OCI-LY7 (cell line): Measurements from ENCODE around the gene CEP78. TPM values are rescaled to one million over a fixed set of nuclear protein-coding genes. Genes with fewer than 3 reads are reported as not detected.

Source experiments
- BruUV-seq: library from RNA; stranded (reverse); fragments of 400-500 nt; replicated peaks from 2 replicates; lab custom pipeline; 2021; lab: Mats Ljungman, UMichigan
- CTCF ChIA-PET: fragments of 300-600 bp; sonication (Branson Sonifier 250); formaldehyde crosslinking; loops from one replicate; lab custom pipeline; 2022; ENCODE audit warnings: antibody characterized with exemption; ENCODE audit not compliant: unreplicated experiment; lab: Charles Lee
- POLR2A ChIA-PET: fragments of 300-600 bp; sonication (Branson Sonifier 250); formaldehyde crosslinking; loops from one replicate; lab custom pipeline; 2022; ENCODE audit warnings: antibody characterized with exemption; lab: Charles Lee
- DNase-seq: peaks from one replicate; pipeline ENCODE4 v3.0.0-alpha.2; 2015; ENCODE audit warnings: low spot score
- H2AFZ ChIP-seq: fragments of 200-600 bp; sonication (generic), shearing (Covaris generic); 2 replicates; pipeline ENCODE4 v1.6.1; 2014; ENCODE audit warnings: mild to moderate bottlenecking, antibody characterized with exemption, low read length, moderate library complexity
- H3K27ac ChIP-seq: fragments of 200-600 bp; sonication (generic); 2 replicates; pipeline ENCODE4 v1.5.1; 2014; ENCODE audit warnings: mixed run types, low read depth, mild to moderate bottlenecking, moderate library complexity, low read length, inconsistent platforms; ENCODE audit not compliant: poor library complexity, severe bottlenecking
- H3K36me3 ChIP-seq: fragments of 200-600 bp; sonication (generic); 2 replicates; pipeline ENCODE4 v1.6.1; 2014; ENCODE audit warnings: mild to moderate bottlenecking, antibody characterized with exemption, low read length, moderate library complexity, mixed read lengths; ENCODE audit not compliant: insufficient read depth
- H3K4me1 ChIP-seq: fragments of 200-600 bp; sonication (generic); 2 replicates; pipeline ENCODE4 v1.5.1; 2014; ENCODE audit warnings: mild to moderate bottlenecking, low read length; ENCODE audit not compliant: insufficient read depth, poor library complexity, severe bottlenecking
- H3K4me2 ChIP-seq: fragments of 200-600 bp; sonication (generic); 2 replicates; pipeline ENCODE4 v1.6.1; 2014; ENCODE audit warnings: mild to moderate bottlenecking, low read length
- H3K4me3 ChIP-seq: fragments of 200-600 bp; sonication (generic); 2 replicates; pipeline ENCODE4 v1.5.1; 2014; ENCODE audit warnings: mild to moderate bottlenecking, low read depth, low read length; ENCODE audit not compliant: poor library complexity, severe bottlenecking
- H3K79me2 ChIP-seq: fragments of 200-600 bp; sonication (generic); 2 replicates; pipeline ENCODE4 v1.6.1; 2016; ENCODE audit warnings: low read depth, mild to moderate bottlenecking, low read length, moderate library complexity, mixed read lengths; ENCODE audit not compliant: insufficient read depth
- H3K9me2 ChIP-seq: fragments of 200-600 bp; sonication (generic); 2 replicates; pipeline ENCODE4 v1.6.1; 2016; ENCODE audit warnings: mild to moderate bottlenecking, low read length, mixed read lengths; ENCODE audit not compliant: insufficient read depth
- H3K9me3 ChIP-seq: fragments of 200-600 bp; sonication (generic); 2 replicates; pipeline ENCODE4 v1.6.1; 2014; ENCODE audit warnings: mild to moderate bottlenecking, mixed run types, low read length, mixed read lengths
- H4K20me1 ChIP-seq: fragments of 200-600 bp; sonication (generic); 2 replicates; pipeline ENCODE4 v1.6.1; 2014; ENCODE audit warnings: mild to moderate bottlenecking, antibody characterized with exemption, low read length, moderate library complexity, mixed read lengths; ENCODE audit not compliant: insufficient read depth
- CTCF ChIP-seq: fragments of 200-600 bp; sonication (generic); conservative IDR thresholded peaks from 2 replicates; pipeline ENCODE4 v1.5.1; 2014; ENCODE audit warnings: mild to moderate bottlenecking, antibody characterized with exemption, low read length, moderate library complexity, mixed read lengths
- EZH2phosphoT487 ChIP-seq: fragments of 200-600 bp; sonication (generic); IDR thresholded peaks from 2 replicates; pipeline ENCODE4 v1.6.1; 2018; ENCODE audit warnings: low read depth, borderline replicate concordance, mild to moderate bottlenecking, mixed run types, antibody characterized with exemption, low read length, moderate library complexity, mixed read lengths
- intact Hi-C: fragments of 100-400 bp; cut with micrococcal nuclease; formaldehyde crosslinking; loops from one replicate; pipeline ENCODE4 v1.10.0; 2022; ENCODE audit not compliant: unreplicated experiment
- total RNA-seq, 2 experiments: library from RNA; depleted of rRNA in 1 of 2; stranded (reverse); fragments of >200 nt in 1 of 2; shearing (Covaris generic) in 1 of 2; gene quantifications; 2 replicates each; pipeline ENCODE4 v1.2.3, GENCODE V29; 2014 to 2022

Gene CEP78
- total RNA-seq, 2 experiments from 2014 or later = 49.5 to 59.3 TPM

- Histone ChIP-seq H2AFZ (no peak overlapping the region), H3K9me2 (no peaks in the 10 kb centered on the region), H3K9me3 (no peaks in the 10 kb centered on the region), H3K4me1 (no peaks in the 10 kb centered on the region), H3K36me3 (no peaks in the 10 kb centered on the region), H4K20me1 (no peaks in the 10 kb centered on the region), H3K27ac (no peak overlapping the region), H3K79me2 (no peaks in the 10 kb centered on the region), H3K4me3 (no peak overlapping the region), H3K4me2 (no peak overlapping the region)
- TF ChIP-seq EZH2phosphoT487 (no peak), CTCF (no peak)
- BruUV-seq = no TSS peak
- DNase-seq = no peak
- ChIA-PET POLR2A (interaction anchor here (0.9 to 1.5 kb wide), 2 partner anchors 7 to 10 kb away, joined by 4 to 5 read pairs; partner anchors contain the start of gene PSAT1), CTCF (no interaction called here)
- intact Hi-C loops = no loop called here
Observed at GRCh38 chr9:78286946-78287388, 51.1 kb downstream of the CEP78 start.

GRCh38 chr9:78288214-78288892, 52.5 kb downstream of the CEP78 start:
- H3K9me3 ChIP-seq = no peaks in the 10 kb centered on the region
- BruUV-seq = no TSS peak
- intact Hi-C loops = no loop called here
- POLR2A ChIA-PET = interaction anchor here (1.5 kb wide), 1 partner anchor 9 kb away, joined by 5 read pairs; the partner anchor contains the start of gene PSAT1
- no peaks in the 10 kb centered on the region for H3K79me2 ChIP-seq
- H4K20me1 ChIP-seq = no peaks in the 10 kb centered on the region
- CTCF ChIA-PET = no interaction called here
- TF ChIP-seq EZH2phosphoT487 (no peak), CTCF (no peak)
- no peak overlapping the region for H3K4me3 ChIP-seq
- no peak overlapping the region for H3K27ac ChIP-seq
- no peak overlapping the region for H3K4me2 ChIP-seq
- no peak overlapping the region for H2AFZ ChIP-seq
- H3K36me3 ChIP-seq = no peaks in the 10 kb centered on the region
- peaks cover 4% of the 10 kb centered on the region for H3K4me1 ChIP-seq
- no peak for DNase-seq
- no peaks in the 10 kb centered on the region for H3K9me2 ChIP-seq

GRCh38 chr9:78289474-78289873, 53.6 kb downstream of the CEP78 start:
- Histone ChIP-seq H3K36me3 (no peaks in the 10 kb centered on the region), H2AFZ (no peak overlapping the region), H3K79me2 (no peaks in the 10 kb centered on the region), H4K20me1 (no peaks in the 10 kb centered on the region), H3K9me3 (no peaks in the 10 kb centered on the region), H3K27ac (no peak overlapping the region), H3K9me2 (no peaks in the 10 kb centered on the region), H3K4me2 (no peak overlapping the region), H3K4me1 (peaks cover 4% of the 10 kb centered on the region), H3K4me3 (no peak overlapping the region)
- POLR2A ChIA-PET = no interaction called here
- CTCF ChIA-PET = no interaction called here
- intact Hi-C loops = no loop called here
- no peak for DNase-seq
- BruUV-seq = no TSS peak
- TF ChIP-seq CTCF (no peak), EZH2phosphoT487 (no peak)
